Measurements from ENCODE around the gene DYNLT4. TPM values are rescaled to one million over a fixed set of nuclear protein-coding genes. Genes with fewer than 3 reads are reported as not detected.

DYNLT4 gene, protein sequence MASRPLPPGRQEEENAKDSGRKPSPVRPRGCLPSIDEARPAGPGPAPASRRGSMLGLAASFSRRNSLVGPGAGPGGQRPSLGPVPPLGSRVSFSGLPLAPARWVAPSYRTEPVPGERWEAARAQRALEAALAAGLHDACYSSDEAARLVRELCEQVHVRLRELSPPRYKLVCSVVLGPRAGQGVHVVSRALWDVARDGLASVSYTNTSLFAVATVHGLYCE
- total RNA-seq (2022; extraction: Qiagen RNA extraction): 0.32 to 0.80 TPM (median 0.53 TPM) in 4 of 5 replicates, not detected in the other

DNA sequence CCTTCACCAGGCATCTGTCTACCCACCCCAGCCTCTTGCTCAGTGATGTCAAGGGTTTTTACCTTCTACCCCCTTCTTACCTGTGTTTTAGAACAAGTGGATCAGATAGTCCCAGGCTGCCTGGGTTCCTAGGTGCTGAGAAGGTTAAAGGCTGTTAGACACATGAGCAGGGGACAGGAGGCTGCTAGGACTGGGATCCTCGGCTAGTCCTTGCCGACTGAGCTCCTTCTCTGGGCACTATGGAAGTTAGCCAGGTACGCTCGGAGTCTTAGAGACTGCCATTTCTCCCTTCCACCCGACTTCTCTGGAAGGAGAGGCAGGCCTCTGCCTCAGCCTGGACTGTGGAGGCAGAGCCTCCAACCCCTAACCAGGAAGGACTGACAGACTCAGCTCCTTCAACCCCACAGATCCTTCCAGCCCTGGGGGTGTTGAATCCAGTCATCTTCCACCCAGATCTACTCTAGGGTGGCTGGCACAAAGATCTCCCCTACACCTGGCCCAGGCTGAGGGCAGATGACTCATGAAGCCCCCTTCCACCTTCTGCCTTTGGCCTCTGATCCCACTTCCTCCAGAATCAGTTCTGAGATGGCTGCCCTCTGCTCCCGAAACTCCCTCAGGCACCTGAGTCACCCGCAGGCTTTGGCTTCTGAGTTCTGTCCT is at the start of gene DYNLT4:
DYNLT4 (minus strand) TSS at position 648 of the 660 bp plus-strand sequence. CDS start 683 bp downstream, outside the sequence.

DNA sequence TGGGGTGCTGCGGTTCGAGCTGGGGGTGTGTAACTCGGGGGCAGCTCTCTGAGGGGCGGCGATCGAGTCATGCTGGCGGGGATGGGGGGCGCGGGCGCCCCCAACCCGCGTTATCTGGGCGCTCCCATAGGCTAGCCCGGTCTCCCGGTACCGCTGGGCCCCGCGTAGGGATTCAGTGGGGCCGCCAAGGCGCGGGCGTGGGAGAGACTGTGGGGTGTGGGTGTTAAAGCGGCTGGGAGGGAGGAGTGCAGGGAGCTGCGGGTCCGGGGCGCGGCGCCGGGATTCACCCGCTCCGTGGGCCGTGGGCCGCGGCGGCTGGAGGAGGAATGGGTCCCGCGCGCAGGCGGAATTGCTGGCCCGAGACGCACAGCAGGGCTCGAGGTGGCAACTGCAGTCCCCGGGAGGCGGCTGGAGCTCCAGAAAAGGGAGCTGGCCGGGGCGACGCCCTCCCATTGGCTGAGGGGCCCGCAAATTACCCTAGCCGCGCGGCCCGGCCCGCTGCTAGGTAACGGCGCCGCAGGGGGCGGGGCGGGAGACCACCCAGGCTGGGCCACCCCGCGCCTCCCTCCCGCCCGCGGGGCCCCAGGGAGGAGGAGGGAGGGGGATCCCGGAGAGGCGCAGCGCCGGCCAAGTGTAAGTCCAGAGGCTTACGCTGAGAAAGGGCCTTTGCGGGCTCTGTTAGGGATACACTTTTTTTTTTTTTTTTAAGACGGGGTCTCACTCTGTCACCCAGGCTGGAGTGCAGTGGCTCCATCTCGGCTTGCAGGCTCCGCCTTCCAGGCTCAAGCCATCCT is 35.9 kb upstream of the DYNLT4 start, which contains the start of gene PTCH2:
PTCH2 (minus strand) TSS at position 392 of the 794 bp plus-strand sequence; CDS start at position 71, 321 bp downstream.

DNA sequence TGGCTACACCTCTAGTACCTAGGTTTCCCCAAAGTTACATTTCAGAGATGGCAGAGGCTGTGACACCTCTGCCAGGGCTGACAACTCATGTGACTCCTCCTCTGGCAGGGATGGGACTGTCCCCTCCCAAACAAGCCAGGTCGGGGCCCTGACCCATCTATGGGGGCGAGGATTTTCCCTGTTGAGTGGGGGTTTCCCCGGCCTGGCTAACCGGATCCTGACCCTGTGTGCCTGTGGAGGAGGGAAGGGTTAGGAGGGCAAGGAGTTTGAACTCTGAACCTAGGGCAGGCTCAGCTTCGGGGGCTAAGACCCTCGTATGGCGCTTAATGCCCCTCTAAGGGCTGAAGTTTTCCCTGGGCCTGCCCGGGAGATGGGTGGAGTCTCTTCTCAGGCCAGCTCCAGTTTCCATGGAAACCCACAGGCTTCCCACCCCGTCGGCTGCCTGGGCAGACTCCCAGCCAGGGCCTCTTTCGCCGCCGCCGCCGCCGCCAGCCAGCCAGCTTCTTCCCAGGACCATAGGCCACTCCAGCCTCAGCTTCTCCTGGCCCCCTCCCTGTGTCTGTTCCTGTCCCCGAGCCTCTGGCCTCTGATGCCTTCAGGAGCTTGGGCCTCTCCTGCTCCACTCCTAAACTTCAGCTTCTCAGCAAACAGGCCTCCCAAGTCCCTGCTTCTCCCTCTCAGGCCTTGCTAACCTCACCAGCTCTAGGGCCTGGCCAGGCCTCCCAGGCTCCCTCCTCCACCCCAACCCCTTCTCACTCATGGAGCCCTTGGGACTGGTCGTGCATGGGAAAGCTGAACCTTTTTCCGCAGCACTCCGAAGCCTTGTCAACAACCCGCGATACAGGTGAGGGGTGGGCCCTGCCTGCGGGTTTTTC is 1.1 kb upstream of the DYNLT4 start, which contains the start of gene BTBD19:
BTBD19 (plus strand) TSS at position 461 of the 875 bp plus-strand sequence; CDS start at position 759, 298 bp downstream.

DNA sequence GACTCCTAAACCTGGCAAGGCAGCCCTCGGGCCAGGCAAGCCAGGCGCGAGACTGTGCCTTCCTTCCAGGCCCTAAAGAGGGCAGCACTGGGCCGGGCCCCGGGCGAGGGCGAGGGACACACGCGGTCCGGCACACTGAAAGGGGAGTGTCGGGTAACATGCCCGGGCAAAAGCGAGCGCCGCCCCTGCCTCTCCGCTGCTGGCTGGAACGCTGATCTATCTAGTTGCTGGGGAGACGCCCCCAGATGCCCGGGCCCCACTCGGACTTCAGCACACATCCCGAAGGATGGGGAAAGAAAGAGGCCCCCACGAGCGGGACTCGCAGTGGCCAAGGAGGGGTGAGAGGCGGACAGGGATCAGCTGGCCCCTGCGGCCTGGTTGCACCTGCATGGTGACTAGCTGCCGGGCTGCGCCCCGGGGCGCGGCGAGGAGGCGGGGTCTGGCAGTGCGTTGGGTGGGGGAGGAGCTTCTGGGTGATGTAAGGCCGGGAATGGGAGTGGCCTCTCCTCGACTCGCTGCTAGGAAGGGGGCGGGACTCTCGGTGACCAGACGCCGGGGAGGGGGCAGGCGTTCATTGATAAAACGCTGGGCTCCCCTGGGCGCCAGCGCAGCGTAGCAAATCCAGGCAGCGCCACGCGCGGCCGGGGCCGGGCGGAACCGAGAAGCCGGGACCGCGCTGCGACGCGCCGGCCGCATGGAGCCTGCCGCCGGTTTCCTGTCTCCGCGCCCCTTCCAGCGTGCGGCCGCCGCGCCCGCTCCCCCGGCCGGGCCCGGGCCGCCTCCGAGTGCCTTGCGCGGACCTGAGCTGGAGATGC is 7.2 kb downstream of the DYNLT4 start, which contains the start of gene PLK3:
PLK3 (plus strand) TSS at position 608 of the 815 bp plus-strand sequence; CDS start at position 695, 87 bp downstream.

DNA sequence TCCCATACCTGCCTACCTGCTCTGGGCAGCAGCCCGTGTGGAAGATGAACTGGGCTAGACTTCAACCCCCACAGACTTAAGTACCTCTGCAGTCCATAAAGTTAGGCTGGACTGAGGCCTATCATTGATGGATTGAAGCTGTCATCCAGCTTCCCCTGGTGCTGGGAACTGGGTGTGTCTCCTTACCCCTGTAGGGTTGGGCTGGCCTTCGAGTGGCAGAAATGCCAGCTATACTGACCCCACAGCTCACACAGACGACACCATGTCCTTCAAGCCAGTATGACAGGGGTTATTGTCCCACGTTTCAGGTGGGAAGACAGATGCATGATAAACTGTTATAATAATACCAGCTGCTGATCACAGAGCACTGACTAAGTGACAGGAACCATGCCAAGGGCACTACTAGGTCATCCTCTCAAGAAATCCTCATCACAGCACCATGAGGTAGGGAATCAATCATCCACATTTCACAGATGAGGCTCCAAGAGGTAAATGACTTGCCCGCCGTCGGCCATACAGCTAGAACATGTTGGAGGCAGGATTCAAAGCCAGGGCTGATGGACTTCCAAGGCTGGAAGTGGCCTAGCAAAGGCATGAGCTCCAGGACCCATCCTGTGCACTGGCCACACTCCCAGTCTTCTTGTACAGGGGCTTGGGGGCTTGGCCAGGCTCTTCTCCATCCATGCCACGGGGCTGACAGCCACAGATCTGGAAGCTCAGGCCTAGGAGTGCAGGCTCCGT is 18.9 kb downstream of the DYNLT4 start, which contains the start of gene BEST4:
BEST4 (minus strand) TSS at position 51 of the 741 bp plus-strand sequence. CDS start 465 bp downstream, outside the sequence.

DNA sequence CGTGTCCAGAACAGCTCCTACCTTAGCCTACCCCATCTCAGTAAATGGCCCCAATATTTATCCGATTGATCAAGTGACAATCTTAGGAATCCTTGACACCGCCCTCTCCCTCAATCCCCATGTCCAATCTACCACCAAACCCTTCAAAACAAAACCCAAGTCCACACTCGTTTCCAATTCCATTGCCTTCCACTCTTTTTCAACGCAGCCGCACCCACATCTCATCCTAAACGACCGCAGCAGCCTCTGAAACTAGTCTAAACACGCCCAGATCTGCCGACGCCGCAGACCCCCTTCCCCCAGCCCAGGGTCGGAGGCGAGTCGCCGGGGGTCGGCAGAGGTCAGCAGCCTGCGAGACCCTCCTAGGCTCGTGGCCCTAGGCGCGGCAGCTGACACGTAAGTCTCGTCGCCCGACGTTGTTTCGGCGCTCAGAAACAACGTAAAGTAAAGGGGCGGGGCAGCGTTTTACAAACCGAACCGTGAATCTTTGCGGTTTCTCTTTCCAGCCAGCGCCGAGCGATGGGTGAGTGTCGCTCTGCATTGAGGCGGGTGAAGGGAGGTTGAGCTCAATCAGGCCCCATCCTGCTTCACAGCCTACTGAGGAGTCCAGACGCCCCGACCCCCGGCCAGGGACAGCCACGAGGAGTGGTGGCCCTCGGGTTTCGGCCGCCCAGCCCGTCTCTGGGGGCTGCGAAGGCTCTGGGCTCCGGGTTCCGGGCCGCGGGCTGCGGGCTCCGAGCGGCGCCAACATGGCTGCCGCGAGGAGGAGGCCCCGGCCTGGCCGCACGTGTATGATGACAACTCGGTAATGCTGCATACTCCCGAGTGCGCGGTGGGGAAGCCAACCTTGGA is 31.8 kb downstream of the DYNLT4 start, which contains the start of gene RPS8:
RPS8 (plus strand) TSS at position 463 of the 852 bp plus-strand sequence; CDS start at position 520, 57 bp downstream.

Other genes starting within 250 kb of the DYNLT4 start
- 6.5 to 11.2 TPM (median 9.1 TPM) in 5 replicates for gene TMEM53, start 132.9 kb downstream of the DYNLT4 start, total RNA-seq (2022; extraction: Qiagen RNA extraction)
- gene ARMH1, start 132.6 kb downstream of the DYNLT4 start, total RNA-seq (2022; extraction: Qiagen RNA extraction): 0.55 to 0.93 TPM (median 0.78 TPM) in 5 replicates
- not detected in 5 replicates for gene RNU5D-1, start 76.2 kb downstream of the DYNLT4 start, total RNA-seq (2022; extraction: Qiagen RNA extraction)
- 36.6 to 45.4 TPM (median 41.6 TPM) in 5 replicates for gene KIF2C, start 67.5 kb downstream of the DYNLT4 start, total RNA-seq (2022; extraction: Qiagen RNA extraction)
- 1,548 to 1,728 TPM (median 1,695 TPM) in 5 replicates for gene RPS8, start 31.8 kb downstream of the DYNLT4 start, total RNA-seq (2022; extraction: Qiagen RNA extraction)
- 0.20 to 0.62 TPM (median 0.33 TPM) in 5 replicates for gene BEST4, start 19.2 kb downstream of the DYNLT4 start, total RNA-seq (2022; extraction: Qiagen RNA extraction)
- 12.5 to 20.4 TPM (median 17.9 TPM) in 5 replicates for gene PLK3, start 7.0 kb downstream of the DYNLT4 start, total RNA-seq (2022; extraction: Qiagen RNA extraction)
- 2.1 to 3.5 TPM (median 2.9 TPM) in 5 replicates for gene BTBD19, start 1.2 kb upstream of the DYNLT4 start, total RNA-seq (2022; extraction: Qiagen RNA extraction)
- 0.14 to 0.35 TPM (median 0.29 TPM) in 5 replicates for gene PTCH2, start 35.9 kb upstream of the DYNLT4 start, total RNA-seq (2022; extraction: Qiagen RNA extraction)
- 17.2 to 22.4 TPM (median 17.9 TPM) in 5 replicates for gene EIF2B3, start 179.2 kb upstream of the DYNLT4 start, total RNA-seq (2022; extraction: Qiagen RNA extraction)
- 15.3 to 20.5 TPM (median 20.0 TPM) in 5 replicates for gene HECTD3, start 204.0 kb upstream of the DYNLT4 start, total RNA-seq (2022; extraction: Qiagen RNA extraction)
- gene UROD, start 204.9 kb upstream of the DYNLT4 start, total RNA-seq (2022; extraction: Qiagen RNA extraction): 46.2 to 49.9 TPM (median 48.4 TPM) in 5 replicates

All from A549 treated with CORT108297 at 1 μM for 4 hours (cell line).